GM18861 (cell line): Measurements from ENCODE around the gene MPPED1.

ENCODE experiments used
- ATAC-seq: cut with Tn5 transposase; IDR thresholded peaks from one replicate; pipeline ENCODE4 v1.9.1; 2021; ENCODE audit not compliant: unreplicated experiment

MPPED1 gene

GRCh38 chr22:43514476-43515157 lies 102.8 kb downstream of the MPPED1 start:
- no peak for ATAC-seq

- ATAC-seq = no peak
Observed at GRCh38 chr22:43515411-43515810, 103.6 kb downstream of the MPPED1 start.

- no peak for ATAC-seq
Observed at GRCh38 chr22:43515902-43516301, 104.1 kb downstream of the MPPED1 start.

- no peak for ATAC-seq
Observed at GRCh38 chr22:43516386-43516785, 104.6 kb downstream of the MPPED1 start.

- ATAC-seq = no peak
Observed at GRCh38 chr22:43516996-43517635, 105.3 kb downstream of the MPPED1 start.

- no peak for ATAC-seq
Observed at GRCh38 chr22:43520632-43521039, 108.8 kb downstream of the MPPED1 start.

- no peak for ATAC-seq
Observed at GRCh38 chr22:43521716-43522115, 109.9 kb downstream of the MPPED1 start.

- ATAC-seq = no peak
Observed at GRCh38 chr22:43526117-43526655, 114.4 kb downstream of the MPPED1 start.

GRCh38 chr22:43526946-43527345 lies 115.1 kb downstream of the MPPED1 start:
- no peak for ATAC-seq

GRCh38 chr22:43528601-43529360 lies 117.0 kb downstream of the MPPED1 start:
- ATAC-seq = no peak

- ATAC-seq = no peak
Observed at GRCh38 chr22:43529461-43529860, 117.6 kb downstream of the MPPED1 start.

- no peak for ATAC-seq
Observed at GRCh38 chr22:43529934-43530333, 118.1 kb downstream of the MPPED1 start.

- no peak for ATAC-seq
Observed at GRCh38 chr22:43530349-43531201, 118.8 kb downstream of the MPPED1 start.

- ATAC-seq = no peak
Observed at GRCh38 chr22:43531651-43532050, 119.8 kb downstream of the MPPED1 start.

GRCh38 chr22:43532301-43533155 lies 120.7 kb downstream of the MPPED1 start:
- ATAC-seq = no peak

- ATAC-seq = no peak
Observed at GRCh38 chr22:43533156-43533530, 121.3 kb downstream of the MPPED1 start.

- ATAC-seq = no peak
Observed at GRCh38 chr22:43533656-43534428, 122.0 kb downstream of the MPPED1 start.

- ATAC-seq = no peak
Observed at GRCh38 chr22:43534916-43535315, 123.1 kb downstream of the MPPED1 start.

- ATAC-seq = no peak
Observed at GRCh38 chr22:43535336-43535735, 123.5 kb downstream of the MPPED1 start.
